HepG2 (cell line): ENCODE results near the gene ADARB1. TPM values are rescaled to one million over a fixed set of nuclear protein-coding genes. Genes with fewer than 3 reads are reported as not detected.

Experiments used
- ATAC-seq: fragments of 200-7000 bp; cut with Tn5 transposase; 3 replicates; pipeline ENCODE4 v1.9.1; 2020; ENCODE audit warnings: mild to moderate bottlenecking, moderate library complexity
- BruUV-seq: library from RNA; stranded (reverse); fragments of 400-500 nt; replicated peaks from 2 replicates; lab custom pipeline; 2021; lab: Mats Ljungman, UMichigan
- CTCF ChIA-PET: fragments of 300-600 bp; formaldehyde crosslinking; extraction: SDS; loops from one replicate; lab custom pipeline; 2021; ENCODE audit warnings: low total read pairs, inconsistent platforms, low intra/inter-chr PET ratio; lab: Yijun Ruan, JAX
- POLR2A ChIA-PET: fragments of 350-600 bp; sonication (Branson Sonifier 250); formaldehyde crosslinking; loops from one replicate; lab custom pipeline; 2020; ENCODE audit warnings: antibody characterized with exemption, inconsistent platforms; lab: Yijun Ruan, JAX
- DNase-seq: peaks from one replicate; pipeline ENCODE4 v3.0.0-alpha.2; 2015; ENCODE audit warnings: low spot score
- FAIRE-seq: peaks from 3 replicates; lab custom pipeline; 2011; peaks lifted over from hg19 to GRCh38; lab: Jason Lieb, UNC
- H2AFZ ChIP-seq: one replicate; pipeline ENCODE4 v1.6.1; 2011; ENCODE audit warnings: low read length, inconsistent platforms
- H3K27ac ChIP-seq: fragments of 300-600 bp; 3 replicates; pipeline ENCODE4 v1.8.0; 2011; ENCODE audit warnings: mixed run types, mild to moderate bottlenecking, mixed read lengths, low read length, inconsistent platforms; ENCODE audit not compliant: insufficient read depth; ENCODE audit errors: extremely low read length
- H3K27me3 ChIP-seq, 2 experiments: fragments of 200-600 bp in 1 of 2; 2 replicates in 1 of 2; 3 replicates in 1 of 2; pipeline versions ENCODE4 v1.6.0 to v1.8.0; 2011; ENCODE audit warnings: low read length in 2 of 2, mild to moderate bottlenecking in 2 of 2, moderate library complexity in 2 of 2, inconsistent platforms in 1 of 2; ENCODE audit not compliant: insufficient read depth in 2 of 2, control insufficient read depth in 1 of 2
- H3K36me3 ChIP-seq, 2 experiments: fragments of 200-600 bp in 1 of 2; replicated peaks in 1 of 2; 2 replicates in 1 of 2; 3 replicates in 1 of 2; pipeline versions ENCODE4 v1.5.1 to v1.8.0; 2011; ENCODE audit warnings: low read length in 2 of 2, inconsistent platforms in 1 of 2; ENCODE audit not compliant: insufficient read depth in 2 of 2, control insufficient read depth in 1 of 2
- H3K4me1 ChIP-seq: 2 replicates; pipeline ENCODE4 v1.5.1; 2012; ENCODE audit warnings: low read length, inconsistent platforms; ENCODE audit not compliant: insufficient read depth
- H3K4me2 ChIP-seq: 2 replicates; pipeline ENCODE4 v1.6.0; 2011; ENCODE audit warnings: low read depth, low read length, inconsistent platforms
- H3K4me3 ChIP-seq, 3 experiments: fragments of 200-600 bp in 1 of 3; sonication (generic), shearing (Covaris generic) in 1 of 3; replicated peaks in 1 of 3; 2 replicates each; pipeline ENCODE4 v1.5.1; 2011 to 2016; ENCODE audit warnings: low read length in 3 of 3, inconsistent platforms in 2 of 3, low read depth in 2 of 3, mild to moderate bottlenecking in 2 of 3, control low read depth in 1 of 3, mixed read lengths in 1 of 3; ENCODE audit not compliant: insufficient read depth in 1 of 3
- H3K79me2 ChIP-seq: one replicate; pipeline ENCODE4 v1.6.1; 2011; ENCODE audit warnings: low read length, inconsistent platforms; ENCODE audit not compliant: insufficient read depth
- H3K9ac ChIP-seq: 2 replicates; pipeline ENCODE4 v1.6.0; 2011; ENCODE audit warnings: mild to moderate bottlenecking, low read depth, low read length, inconsistent platforms; ENCODE audit not compliant: insufficient read depth
- H3K9me3 ChIP-seq: 2 replicates; pipeline ENCODE4 v1.5.1; 2012; ENCODE audit warnings: mild to moderate bottlenecking, low read length
- H4K20me1 ChIP-seq: 2 replicates; pipeline ENCODE4 v1.6.0; 2011; ENCODE audit warnings: inconsistent platforms, mild to moderate bottlenecking, low read length, moderate library complexity; ENCODE audit not compliant: insufficient read depth
- ATF7 ChIP-seq, 2 experiments: fragments of 450-650 bp in 1 of 2; sonication (generic) in 1 of 2; formaldehyde crosslinking in 1 of 2; IDR thresholded peaks; 2 replicates each; pipeline versions ENCODE4 v1.4.0 to v1.6.1; 2016 to 2020; ENCODE audit warnings: antibody characterized with exemption in 1 of 2, mild to moderate bottlenecking in 1 of 2, missing genetic modification reagents in 1 of 2
- BHLHE40 ChIP-seq: IDR thresholded peaks from 2 replicates; pipeline ENCODE4 v1.6.1; 2011; ENCODE audit warnings: low read length, improper control_type of control experiment
- KLF15 ChIP-seq: sonication (generic); formaldehyde crosslinking; IDR thresholded peaks from 2 replicates; pipeline ENCODE4 v1.8.1; 2023; ENCODE audit warnings: borderline replicate concordance, mild to moderate bottlenecking, inconsistent platforms, missing genetic modification reagents, mixed read lengths
- MAFF ChIP-seq: IDR thresholded peaks from 2 replicates; pipeline ENCODE4 v1.6.1; 2011; ENCODE audit warnings: low read depth, low read length, improper control_type of control experiment
- MAZ ChIP-seq, 2 experiments: sonication (generic) in 1 of 2; formaldehyde crosslinking in 1 of 2; IDR thresholded peaks; 2 replicates each; pipeline versions ENCODE4 v1.5.0 to v1.6.1; 2012 to 2020; ENCODE audit warnings: low read depth in 2 of 2, mild to moderate bottlenecking in 2 of 2, borderline replicate concordance in 1 of 2, improper control_type of control experiment in 1 of 2, low read length in 1 of 2, missing genetic modification reagents in 1 of 2, moderate library complexity in 1 of 2
- NAIF1 ChIP-seq: sonication (generic); formaldehyde crosslinking; IDR thresholded peaks from 2 replicates; pipeline ENCODE4 v1.5.0; 2020; ENCODE audit warnings: mild to moderate bottlenecking, missing genetic modification reagents, borderline replicate concordance
- SOX6 ChIP-seq, 2 experiments: fragments of 450-650 bp in 1 of 2; sonication (generic) in 1 of 2; formaldehyde crosslinking in 1 of 2; IDR thresholded peaks; 2 replicates each; pipeline versions ENCODE4 v1.4.0 to v1.6.1; 2017 to 2020; ENCODE audit warnings: antibody characterized with exemption in 1 of 2, mild to moderate bottlenecking in 1 of 2, missing genetic modification reagents in 1 of 2
- TBX3 ChIP-seq: fragments of 450-650 bp; IDR thresholded peaks from 2 replicates; pipeline ENCODE4 v1.6.1; 2017; ENCODE audit warnings: antibody characterized with exemption, mild to moderate bottlenecking, inconsistent platforms, borderline replicate concordance
- TGIF2 ChIP-seq: IDR thresholded peaks from 2 replicates; pipeline ENCODE4 v1.6.1; 2016; ENCODE audit warnings: control low read depth, missing compliant biosample characterization
- TSC22D2 ChIP-seq: sonication (generic); formaldehyde crosslinking; IDR thresholded peaks from 2 replicates; pipeline ENCODE4 v1.5.1; 2020; ENCODE audit warnings: missing genetic modification reagents, mild to moderate bottlenecking, borderline replicate concordance
- ZBTB34 ChIP-seq: sonication (generic); formaldehyde crosslinking; IDR thresholded peaks from 2 replicates; pipeline ENCODE4 v1.8.0; 2022; ENCODE audit warnings: mild to moderate bottlenecking, missing genetic modification reagents
- ZC3H13 ChIP-seq: sonication (generic); formaldehyde crosslinking; IDR thresholded peaks from 2 replicates; pipeline ENCODE4 v1.8.1; 2023; ENCODE audit warnings: mild to moderate bottlenecking, missing genetic modification reagents, moderate library complexity
- ZNF335 ChIP-seq: sonication (generic); formaldehyde crosslinking; IDR thresholded peaks from 2 replicates; pipeline ENCODE4 v1.4.0; 2020; ENCODE audit warnings: missing genetic modification reagents
- ZNF484 ChIP-seq: sonication (generic); formaldehyde crosslinking; IDR thresholded peaks from 2 replicates; pipeline ENCODE4 v1.5.1; 2020; ENCODE audit warnings: mild to moderate bottlenecking, low read depth, missing genetic modification reagents, borderline replicate concordance
- ZNF652 ChIP-seq: IDR thresholded peaks from 2 replicates; pipeline ENCODE4 v1.6.1; 2016; ENCODE audit warnings: low read depth, borderline replicate concordance
- ZNF7 ChIP-seq: IDR thresholded peaks from 2 replicates; pipeline ENCODE4 v1.6.1; 2016; ENCODE audit warnings: missing biosample characterization, missing genetic modification reagents
- ZSCAN9 ChIP-seq: IDR thresholded peaks from 2 replicates; pipeline ENCODE4 v1.6.1; 2016; ENCODE audit warnings: borderline replicate concordance
- WGBS: methylation state at CpG from one replicate; pipeline ENCODE4 v1.1.6; 2017; ENCODE audit warnings: low lambda C conversion rate; 5-methylcytosine and 5-hydroxymethylcytosine counted together
- in situ Hi-C: cut with HindIII; loops from 2 replicates; pipeline ENCODE4 v1.10.0; 2017; ENCODE audit warnings: low pct_unique_long_range_greater_than_20kb; ENCODE audit not compliant: extremely low pct_ligation_motif_present
- intact Hi-C: fragments of 100-400 bp; cut with micrococcal nuclease; formaldehyde crosslinking; loops from one replicate; pipeline ENCODE4 v1.10.0; 2022; ENCODE audit not compliant: unreplicated experiment
- polyA plus RNA-seq, 8 experiments: library from polyadenylated mRNA; depleted of rRNA in 3 of 8; stranded (reverse) in 7 of 8; unstranded in 1 of 8; fragments of >200 nt; fragmentation: Illumina TruSeq in 4 of 8; extraction: Trizol in 4 of 8; gene quantifications; 2 replicates each; pipeline versions ENCODE4 v1.2.1 to v1.2.3, GENCODE V29; 2011 to 2016; ENCODE audit warnings: low read depth in 4 of 8, missing spikeins in 1 of 8, mixed read lengths in 1 of 8; ENCODE audit not compliant: insufficient read depth in 1 of 8
- total RNA-seq, 5 experiments: library from RNA; depleted of rRNA; stranded (reverse); fragments of >200 nt; fragmentation: Illumina TruSeq; extraction: Trizol; gene quantifications; 2 replicates each; pipeline ENCODE4 v1.2.3, GENCODE V29; 2016; ENCODE audit warnings: low read depth in 1 of 5

ADARB1 gene
- total and polyA plus RNA-seq, 2 of the 13 experiments (the other 11 are each of a cell fraction or from before 2014, with no cell fraction given), result 6.6 to 10.0 TPM

GRCh38 chr21:45234965-45235364 lies 160.6 kb downstream of the ADARB1 start:
- Histone ChIP-seq H3K36me3 (no peaks in the 10 kb centered on the region), H2AFZ (no peak overlapping the region), H3K4me1 (no peaks in the 10 kb centered on the region), H3K4me2 (0 out of 2 replicates have a peak overlapping the region, but pooled peaks have one; percentile 7), H3K79me2 (no peaks in the 10 kb centered on the region), H3K27me3 (peaks cover 0 to 12% of the 10 kb centered on the region in 2 experiments; a peak in 2 of 5 replicates), H3K27ac (no peak overlapping the region), H3K9ac (no peak overlapping the region), H4K20me1 (no peaks in the 10 kb centered on the region), H3K9me3 (no peaks in the 10 kb centered on the region), H3K4me3 (no peak overlapping the region)
- no peak for FAIRE-seq
- ATAC-seq, result peak; percentile 50; the same call in 2 of the 3 replicates
- ChIA-PET POLR2A (interaction anchor here (0.6 kb wide), 1 partner anchor 11 kb away, joined by 3 read pairs; no protein-coding TSS in a partner anchor), CTCF (no interaction called here)
- DNase-seq, result no peak
- WGBS, result 9% methylated on average over 8 of the region's 8 CpGs
- BruUV-seq, result no TSS peak
- in situ Hi-C loops (no loop called here), intact Hi-C loops (no loop called here)
- TF ChIP-seq MAFF (no peak), BHLHE40 (no peak), ATF7 (IDR thresholded peaks at IDR 0.05) (no peak), ATF7 (CRISPR knock-in tag; IDR thresholded peaks at IDR 0.05) (no peak), ZNF335 (no peak), KLF15 (CRISPR knock-in tag) (no peak), SOX6 (IDR thresholded peaks at IDR 0.05) (no peak), SOX6 (CRISPR knock-in tag; IDR thresholded peaks at IDR 0.05) (no peak), TBX3 (no peak), TSC22D2 (CRISPR knock-in tag) (no peak), ZSCAN9 (CRISPR knock-in tag) (no peak), ZNF7 (CRISPR knock-in tag) (no peak), MAZ (IDR thresholded peaks at IDR 0.05; ENCODE audit: borderline replicate concordance, low read depth, low read length) (no peak), MAZ (CRISPR knock-in tag; IDR thresholded peaks at IDR 0.05; ENCODE audit: low read depth) (no peak), NAIF1 (CRISPR knock-in tag) (no peak), ZC3H13 (CRISPR knock-in tag) (no peak), TGIF2 (no peak), ZBTB34 (CRISPR knock-in tag) (no peak), ZNF484 (CRISPR knock-in tag) (no peak), ZNF652 (CRISPR knock-in tag) (no peak)
